Measurements from ENCODE around the gene BSX. TPM values are rescaled to one million over a fixed set of nuclear protein-coding genes. Genes with fewer than 3 reads are reported as not detected.

The BSX gene
- total RNA-seq, 1 experiment from 2014 or later, result not detected

- intact Hi-C loops (cut with micrococcal nuclease), result no loop called here
Observed at GRCh38 chr11:122931510-122931909, 50.1 kb downstream of the BSX start.

More at GRCh38 chr11:122931510-122931909, 50.1 kb downstream of the BSX start:
- no peaks in the 10 kb centered on the region for H3K9me3 Mint-ChIP-seq (ENCODE audit: unreplicated experiment)
- POLR2A ChIA-PET, result no interaction called here
- no peaks in the 10 kb centered on the region for H3K36me3 Mint-ChIP-seq (ENCODE audit: insufficient read depth, unreplicated experiment)
- no peaks in the 10 kb centered on the region for H3K4me1 Mint-ChIP-seq (ENCODE audit: insufficient read depth, unreplicated experiment)
- no peak overlapping the region for H3K27ac Mint-ChIP-seq (ENCODE audit: low read depth, unreplicated experiment)
- H3K4me3 Mint-ChIP-seq (ENCODE audit: unreplicated experiment), result no peak overlapping the region
- DNase-seq (ENCODE audit: unreplicated experiment), result no peak
- BruUV-seq (replicated peaks), result no TSS peak
- CTCF ChIA-PET, result no interaction called here
- no peak for TF ChIP-seq CTCF (IDR thresholded peaks at IDR 0.05; ENCODE audit: unreplicated experiment)
- no peaks in the 10 kb centered on the region for H3K27me3 Mint-ChIP-seq (ENCODE audit: insufficient read depth, unreplicated experiment)

Other genes starting within 250 kb of the BSX start
- gene CRTAM, start 143.3 kb downstream of the BSX start, total RNA-seq (2022), result not detected in 2 replicates
- 3.0 and 5.2 TPM in 2 replicates for gene JHY, start 99.1 kb downstream of the BSX start, total RNA-seq (2022)
- gene HSPA8, start 80.3 kb upstream of the BSX start, total RNA-seq (2022), result 443 and 568 TPM in 2 replicates
- gene CLMP, start 213.4 kb upstream of the BSX start, total RNA-seq (2022), result 86.1 and 91.9 TPM in 2 replicates